Nephron progenitor cell (in vitro differentiated cells): Measurements from ENCODE around the gene BCL2L2.
"Not testable (repeated sequence)": the region's sequence is repeated elsewhere in the genome, so short reads cannot be mapped to it uniquely, and the experiment has no call there.

Experiments used
- DNase-seq: peaks from one replicate; pipeline ENCODE4 v3.0.0; 2021
- H3K27ac Mint-ChIP-seq: 2 replicates; pipeline ENCODE4 v1.8.0; 2021; ENCODE audit warnings: mild to moderate bottlenecking, moderate library complexity, mixed read lengths
- H3K27me3 Mint-ChIP-seq: 2 replicates; pipeline ENCODE4 v1.8.0; 2021; ENCODE audit warnings: mild to moderate bottlenecking, low read depth, mixed read lengths; ENCODE audit not compliant: poor library complexity
- H3K36me3 Mint-ChIP-seq: 2 replicates; pipeline ENCODE4 v1.8.0; 2021; ENCODE audit warnings: low read depth, mixed read lengths
- H3K4me1 Mint-ChIP-seq: 2 replicates; pipeline ENCODE4 v1.8.0; 2021; ENCODE audit warnings: mixed read lengths
- H3K4me3 Mint-ChIP-seq: 2 replicates; pipeline ENCODE4 v1.8.0; 2021; ENCODE audit warnings: mild to moderate bottlenecking, moderate library complexity, mixed read lengths
- H3K9me3 Mint-ChIP-seq: 2 replicates; pipeline ENCODE4 v1.8.0; 2021; ENCODE audit warnings: mild to moderate bottlenecking, moderate library complexity, mixed read lengths
- TF ChIP-seq, protein P1 (sequence below): fragments of 200-600 bp; sonication (generic); IDR thresholded peaks from 2 replicates; pipeline ENCODE4 v1.5.0; 2021; ENCODE audit warnings: antibody characterized with exemption

The BCL2L2 gene

DNA sequence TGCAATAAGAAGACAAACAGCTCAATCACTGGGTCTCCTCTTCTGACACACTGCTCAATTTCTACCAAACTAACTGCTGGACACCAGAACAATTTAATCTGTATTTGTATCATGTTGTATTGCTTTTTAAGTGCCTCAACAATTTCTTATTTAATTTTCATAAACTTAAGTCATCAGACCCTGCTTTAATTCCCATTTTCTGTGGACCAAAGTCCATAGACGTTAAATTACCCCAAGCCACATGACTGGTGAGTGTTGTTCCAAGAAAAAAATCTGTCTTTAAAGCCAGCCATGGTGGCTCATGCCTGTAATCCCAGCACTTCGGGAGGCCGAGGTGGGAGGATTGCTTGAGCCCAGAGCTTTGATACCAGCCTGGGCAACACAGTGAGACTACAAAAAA, 29.4 kb upstream of the BCL2L2 start:
- Mint-ChIP-seq H3K27me3 (no peaks in the 10 kb centered on the region), H3K27ac (no peak overlapping the region), H3K4me3 (no peak overlapping the region), H3K9me3 (no peaks in the 10 kb centered on the region), H3K4me1 (peaks cover 21% of the 10 kb centered on the region), H3K36me3 (peaks cover 56% of the 10 kb centered on the region)
- TF ChIP-seq, protein P1, sequence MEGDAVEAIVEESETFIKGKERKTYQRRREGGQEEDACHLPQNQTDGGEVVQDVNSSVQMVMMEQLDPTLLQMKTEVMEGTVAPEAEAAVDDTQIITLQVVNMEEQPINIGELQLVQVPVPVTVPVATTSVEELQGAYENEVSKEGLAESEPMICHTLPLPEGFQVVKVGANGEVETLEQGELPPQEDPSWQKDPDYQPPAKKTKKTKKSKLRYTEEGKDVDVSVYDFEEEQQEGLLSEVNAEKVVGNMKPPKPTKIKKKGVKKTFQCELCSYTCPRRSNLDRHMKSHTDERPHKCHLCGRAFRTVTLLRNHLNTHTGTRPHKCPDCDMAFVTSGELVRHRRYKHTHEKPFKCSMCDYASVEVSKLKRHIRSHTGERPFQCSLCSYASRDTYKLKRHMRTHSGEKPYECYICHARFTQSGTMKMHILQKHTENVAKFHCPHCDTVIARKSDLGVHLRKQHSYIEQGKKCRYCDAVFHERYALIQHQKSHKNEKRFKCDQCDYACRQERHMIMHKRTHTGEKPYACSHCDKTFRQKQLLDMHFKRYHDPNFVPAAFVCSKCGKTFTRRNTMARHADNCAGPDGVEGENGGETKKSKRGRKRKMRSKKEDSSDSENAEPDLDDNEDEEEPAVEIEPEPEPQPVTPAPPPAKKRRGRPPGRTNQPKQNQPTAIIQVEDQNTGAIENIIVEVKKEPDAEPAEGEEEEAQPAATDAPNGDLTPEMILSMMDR: no peak
- DNase-seq: no peak

DNA sequence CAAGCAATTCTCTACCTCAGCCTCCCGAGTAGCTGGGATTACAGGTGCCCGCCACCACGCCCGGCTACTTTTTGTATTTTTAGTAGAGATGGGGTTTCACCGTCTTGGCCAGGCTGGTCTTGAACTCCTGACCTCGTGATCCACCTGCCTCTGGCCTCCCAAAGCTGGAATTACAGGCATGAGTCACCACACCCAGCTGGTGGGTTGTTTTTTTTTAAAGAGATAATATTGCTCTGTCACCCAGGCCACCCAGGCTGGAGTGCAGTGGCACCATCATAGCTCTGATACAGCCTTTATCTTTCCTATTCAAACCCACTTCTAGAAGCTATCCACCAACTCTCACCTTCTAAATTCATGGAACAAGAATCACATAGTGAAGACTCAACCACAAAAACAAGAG, 28.7 kb upstream of the BCL2L2 start:
- DNase-seq, H3K27me3 Mint-ChIP-seq, H3K27ac Mint-ChIP-seq, H3K4me3 Mint-ChIP-seq, H3K9me3 Mint-ChIP-seq: not testable (repeated sequence)
- peaks cover 56% of the 10 kb centered on the region for H3K36me3 Mint-ChIP-seq
- peaks cover 24% of the 10 kb centered on the region for H3K4me1 Mint-ChIP-seq

DNA sequence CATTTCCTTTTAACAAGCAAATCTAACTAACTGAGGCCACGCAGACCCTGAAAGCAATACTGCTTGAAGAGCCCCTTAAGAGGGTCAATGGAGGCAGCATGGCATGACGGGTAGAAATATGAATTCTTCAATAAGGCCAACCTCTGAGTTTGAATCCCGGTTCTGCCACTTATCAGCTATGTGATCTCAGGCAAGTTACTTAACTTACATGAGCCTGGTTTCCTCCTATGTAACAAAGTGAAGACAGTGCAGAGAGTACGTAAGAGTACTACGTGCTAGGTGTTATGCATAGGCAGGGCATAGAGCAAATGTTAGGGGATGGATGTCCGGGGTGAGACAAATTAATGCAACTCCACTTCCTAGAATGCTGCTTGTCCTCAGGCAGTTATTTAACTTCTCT, 25.4 kb upstream of the BCL2L2 start:
- Mint-ChIP-seq H3K27me3 (no peaks in the 10 kb centered on the region), H3K27ac (no peak overlapping the region), H3K4me3 (no peak overlapping the region), H3K9me3 (no peaks in the 10 kb centered on the region), H3K4me1 (peaks cover 48% of the 10 kb centered on the region), H3K36me3 (peaks cover 35% of the 10 kb centered on the region)
- no peak for DNase-seq
- TF ChIP-seq, protein P1: no peak

DNA sequence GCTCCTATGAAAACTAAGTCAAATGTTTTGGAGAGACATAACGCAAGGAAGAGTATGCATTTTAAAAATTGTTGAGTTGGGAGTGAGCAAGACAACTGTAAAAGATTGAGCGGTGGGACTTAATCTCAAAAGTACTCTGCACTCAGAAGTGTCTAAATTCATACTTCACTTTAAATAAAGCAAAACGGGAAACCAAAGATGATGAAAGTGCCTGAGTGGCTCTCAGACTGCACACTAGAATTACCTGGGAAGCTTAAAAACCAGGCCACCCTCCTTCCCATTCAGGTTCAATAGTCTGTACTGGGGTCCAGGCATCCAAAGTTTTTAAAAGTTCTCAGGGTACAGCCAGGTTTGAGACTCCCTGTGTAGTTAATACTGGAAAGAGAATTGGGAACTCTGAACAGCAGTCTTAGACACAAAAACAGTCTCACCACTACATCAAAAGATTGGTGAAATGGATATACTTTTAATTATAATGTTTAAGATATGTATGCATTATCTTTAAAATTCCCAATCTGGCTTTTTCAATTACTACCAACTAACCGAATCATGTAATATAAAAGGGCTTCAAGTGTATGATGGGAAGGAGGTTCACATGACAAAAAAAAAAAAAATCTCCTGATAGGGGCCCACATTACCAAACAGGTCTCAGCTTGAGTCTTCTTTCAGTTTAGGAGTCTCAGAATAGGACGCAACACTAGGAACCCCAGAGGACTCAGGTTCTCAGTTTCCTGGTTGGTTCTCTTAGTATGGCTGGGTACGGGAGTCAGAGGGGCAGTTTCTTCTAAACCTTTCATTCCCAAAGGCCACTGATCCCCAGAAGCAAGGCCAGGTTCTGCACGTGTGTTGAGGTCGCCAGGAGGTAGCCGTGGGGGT, 21.7 kb upstream of the BCL2L2 start:
- H3K27ac Mint-ChIP-seq: peak overlapping the region; percentile 31
- H3K9me3 Mint-ChIP-seq: no peaks in the 10 kb centered on the region
- H3K4me3 Mint-ChIP-seq: peak overlapping the region; percentile 97
- H3K4me1 Mint-ChIP-seq: peaks cover 53% of the 10 kb centered on the region
- peaks cover 4% of the 10 kb centered on the region for H3K36me3 Mint-ChIP-seq
- no peak for DNase-seq
- peaks cover 19% of the 10 kb centered on the region for H3K27me3 Mint-ChIP-seq
- TF ChIP-seq, protein P1: no peak

DNA sequence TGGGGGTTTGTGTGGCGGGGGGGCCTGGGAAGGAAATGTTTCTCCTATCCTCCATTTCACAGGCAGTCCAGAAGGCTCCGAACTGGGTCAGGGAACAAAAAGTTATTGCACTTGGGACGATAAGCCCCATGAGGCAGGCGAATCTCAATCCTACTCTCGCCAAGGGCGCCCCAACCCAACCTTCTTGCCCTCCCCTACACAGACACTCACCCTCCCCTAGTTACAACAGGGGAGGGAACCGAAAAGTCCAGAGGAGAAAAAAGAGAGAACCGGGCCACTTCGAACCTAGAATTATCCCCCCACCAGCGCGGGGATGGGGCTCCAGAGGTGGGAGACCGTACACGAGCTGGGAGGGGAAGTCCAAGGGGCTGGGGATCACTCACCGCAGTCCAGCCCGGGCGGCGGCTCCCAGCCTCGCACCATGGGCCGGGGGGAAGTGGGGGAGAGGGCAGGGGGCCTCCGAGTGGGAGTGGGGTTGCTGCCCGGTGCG, 21.1 kb upstream of the BCL2L2 start:
- no peaks in the 10 kb centered on the region for H3K36me3 Mint-ChIP-seq
- H3K27ac Mint-ChIP-seq: peak overlapping the region; percentile 78
- TF ChIP-seq, protein P1: no peak
- DNase-seq: no peak
- H3K9me3 Mint-ChIP-seq: no peaks in the 10 kb centered on the region
- peaks cover 48% of the 10 kb centered on the region for H3K4me1 Mint-ChIP-seq
- H3K27me3 Mint-ChIP-seq: peaks cover 25% of the 10 kb centered on the region
- peak overlapping the region; percentile 97 for H3K4me3 Mint-ChIP-seq

DNA sequence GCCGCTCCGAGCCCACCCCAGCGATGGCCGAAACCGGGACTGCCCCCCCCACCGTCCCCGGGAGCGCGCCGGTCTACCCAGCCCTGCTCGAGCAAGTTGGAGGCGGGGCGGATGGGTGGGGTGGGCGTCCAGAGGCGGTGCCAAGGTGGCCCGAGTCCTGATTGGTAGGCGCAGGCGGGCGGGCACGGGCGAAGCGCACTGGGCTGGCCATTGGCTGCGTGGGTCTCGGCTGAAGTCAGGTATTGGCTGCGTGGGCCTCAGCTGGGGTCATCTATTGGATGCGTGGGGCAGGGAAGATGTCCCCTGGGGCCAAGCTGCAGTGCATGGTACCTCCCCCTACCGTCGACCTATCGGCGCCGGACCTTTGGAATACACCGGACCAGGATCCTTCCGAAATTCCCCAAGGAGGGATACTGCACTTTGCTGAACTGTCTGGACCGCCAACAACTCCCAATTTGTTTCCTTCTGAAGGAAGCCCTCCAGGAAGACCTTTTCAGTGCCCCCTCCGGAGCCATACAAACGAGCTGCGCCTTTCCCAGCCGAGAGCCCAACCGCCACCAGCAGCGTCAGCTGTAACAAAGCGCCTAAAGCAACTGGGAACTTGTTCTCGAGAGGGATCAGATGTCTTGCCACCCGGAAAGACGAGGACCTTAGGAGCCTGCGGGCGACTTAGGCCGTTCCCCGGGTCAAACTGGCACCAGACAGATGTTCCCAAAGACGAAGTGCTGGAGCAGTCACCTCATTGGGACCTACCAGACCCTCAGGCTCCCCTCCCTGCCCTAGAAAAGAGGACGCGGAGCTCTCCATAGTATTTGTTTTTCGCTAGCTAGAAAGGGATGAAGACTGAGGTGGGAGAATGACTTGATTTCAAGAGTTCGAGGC, 20.4 kb upstream of the BCL2L2 start, which contains the start of gene HOMEZ:
Gene HOMEZ, minus strand, starts transcription at position 113 of the 882 bp plus-strand sequence. CDS start 180 bp downstream, outside the sequence.
- H3K27ac Mint-ChIP-seq: peak within 1 kb of the TSS; percentile 100
- peak; percentile 99 for DNase-seq
- peaks cover 42% of the 10 kb centered on the region for H3K4me1 Mint-ChIP-seq
- TF ChIP-seq, protein P1: no peak
- no peaks in the 10 kb centered on the region for H3K36me3 Mint-ChIP-seq
- H3K9me3 Mint-ChIP-seq: no peaks in the 10 kb centered on the region
- peak within 1 kb of the TSS; percentile 97 for H3K4me3 Mint-ChIP-seq
- H3K27me3 Mint-ChIP-seq: peaks cover 32% of the 10 kb centered on the region
